AG10803 (cell line): ENCODE data around the gene GPR61.

Source experiments
- DNase-seq: peaks from one replicate; pipeline ENCODE4 v3.0.0; 2010; ENCODE audit warnings: low read depth
- H3K4me3 ChIP-seq: 2 replicates; pipeline ENCODE4 v1.5.1; 2011; ENCODE audit warnings: mild to moderate bottlenecking, low read length, control low read depth
- TF ChIP-seq, protein P1 (sequence below): conservative IDR thresholded peaks from 2 replicates; pipeline ENCODE4 v1.5.1; 2011; ENCODE audit warnings: mild to moderate bottlenecking, low read length, control low read depth, inconsistent platforms

GPR61 gene

DNA sequence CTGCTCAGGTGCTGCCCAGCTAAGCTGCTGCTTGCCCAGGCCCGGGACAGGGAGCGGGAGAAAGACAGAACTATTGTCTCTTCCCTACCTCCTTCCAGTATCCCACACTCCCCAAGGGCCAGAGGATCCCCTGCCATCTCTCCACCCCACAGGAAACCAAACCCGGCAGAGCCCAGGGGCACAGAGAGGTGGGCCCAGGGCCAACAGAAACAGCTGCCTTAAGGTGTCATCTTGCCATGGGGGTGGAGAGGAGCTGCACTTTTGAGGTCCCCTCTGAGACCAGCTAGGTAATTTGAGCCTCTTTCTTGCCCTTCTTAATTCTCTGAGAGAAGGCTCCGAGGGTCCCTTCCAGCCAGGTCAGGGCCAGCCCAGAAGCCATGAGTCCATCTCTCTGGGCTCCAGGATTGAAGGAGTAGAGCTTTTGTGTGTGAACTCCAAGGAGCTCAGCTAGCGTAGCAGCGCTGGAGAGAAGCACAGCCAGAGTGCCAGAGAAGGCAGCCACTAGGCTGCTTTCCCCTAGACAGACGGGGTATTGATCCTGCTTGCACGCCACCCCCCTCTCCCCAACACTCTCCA lies 9.7 kb upstream of the GPR61 start:
- TF ChIP-seq, protein P1, sequence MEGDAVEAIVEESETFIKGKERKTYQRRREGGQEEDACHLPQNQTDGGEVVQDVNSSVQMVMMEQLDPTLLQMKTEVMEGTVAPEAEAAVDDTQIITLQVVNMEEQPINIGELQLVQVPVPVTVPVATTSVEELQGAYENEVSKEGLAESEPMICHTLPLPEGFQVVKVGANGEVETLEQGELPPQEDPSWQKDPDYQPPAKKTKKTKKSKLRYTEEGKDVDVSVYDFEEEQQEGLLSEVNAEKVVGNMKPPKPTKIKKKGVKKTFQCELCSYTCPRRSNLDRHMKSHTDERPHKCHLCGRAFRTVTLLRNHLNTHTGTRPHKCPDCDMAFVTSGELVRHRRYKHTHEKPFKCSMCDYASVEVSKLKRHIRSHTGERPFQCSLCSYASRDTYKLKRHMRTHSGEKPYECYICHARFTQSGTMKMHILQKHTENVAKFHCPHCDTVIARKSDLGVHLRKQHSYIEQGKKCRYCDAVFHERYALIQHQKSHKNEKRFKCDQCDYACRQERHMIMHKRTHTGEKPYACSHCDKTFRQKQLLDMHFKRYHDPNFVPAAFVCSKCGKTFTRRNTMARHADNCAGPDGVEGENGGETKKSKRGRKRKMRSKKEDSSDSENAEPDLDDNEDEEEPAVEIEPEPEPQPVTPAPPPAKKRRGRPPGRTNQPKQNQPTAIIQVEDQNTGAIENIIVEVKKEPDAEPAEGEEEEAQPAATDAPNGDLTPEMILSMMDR, result no peak
- DNase-seq, result no peak
- no peak overlapping the region for H3K4me3 ChIP-seq

GRCh38 chr1:109530457-109531087 lies 9.1 kb upstream of the GPR61 start:
- no peak overlapping the region for H3K4me3 ChIP-seq
- TF ChIP-seq, protein P1, result no peak

DNA sequence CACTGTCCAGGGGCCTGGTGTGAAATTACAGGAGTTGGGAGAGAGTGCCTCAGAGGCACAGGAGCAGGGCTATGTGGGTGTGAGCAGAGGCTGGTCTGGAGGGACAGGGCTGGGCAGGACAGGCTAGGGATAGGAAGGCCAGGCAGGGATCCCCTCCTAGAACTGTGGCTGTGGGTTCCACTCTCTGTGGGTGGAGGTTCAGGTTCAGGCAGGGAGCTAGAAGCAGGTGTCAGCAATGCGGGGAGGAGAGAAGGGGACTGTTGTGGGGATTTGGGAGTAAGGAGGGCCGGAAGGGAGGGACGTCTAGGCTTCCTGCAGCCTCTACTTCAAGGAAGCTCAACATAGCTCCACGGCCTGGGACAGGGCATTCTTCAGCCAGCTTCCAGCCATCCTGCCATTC lies 8.3 kb upstream of the GPR61 start:
- no peak overlapping the region for H3K4me3 ChIP-seq
- TF ChIP-seq, protein P1, result no peak
- no peak for DNase-seq

More at GRCh38 chr1:109530457-109531087, 9.1 kb upstream of the GPR61 start:
- no peak for DNase-seq

- TF ChIP-seq, protein P1, result no peak
Observed at GRCh38 chr1:109531826-109532364, 7.8 kb upstream of the GPR61 start.

GRCh38 chr1:109532365-109533136 lies 7.1 kb upstream of the GPR61 start:
- TF ChIP-seq, protein P1, result peak; percentile 96
- peak overlapping the region; percentile 29 for H3K4me3 ChIP-seq
- DNase-seq, result peak; percentile 67

More at GRCh38 chr1:109531826-109532364, 7.8 kb upstream of the GPR61 start:
- no peak for DNase-seq
- no peak overlapping the region for H3K4me3 ChIP-seq

DNA sequence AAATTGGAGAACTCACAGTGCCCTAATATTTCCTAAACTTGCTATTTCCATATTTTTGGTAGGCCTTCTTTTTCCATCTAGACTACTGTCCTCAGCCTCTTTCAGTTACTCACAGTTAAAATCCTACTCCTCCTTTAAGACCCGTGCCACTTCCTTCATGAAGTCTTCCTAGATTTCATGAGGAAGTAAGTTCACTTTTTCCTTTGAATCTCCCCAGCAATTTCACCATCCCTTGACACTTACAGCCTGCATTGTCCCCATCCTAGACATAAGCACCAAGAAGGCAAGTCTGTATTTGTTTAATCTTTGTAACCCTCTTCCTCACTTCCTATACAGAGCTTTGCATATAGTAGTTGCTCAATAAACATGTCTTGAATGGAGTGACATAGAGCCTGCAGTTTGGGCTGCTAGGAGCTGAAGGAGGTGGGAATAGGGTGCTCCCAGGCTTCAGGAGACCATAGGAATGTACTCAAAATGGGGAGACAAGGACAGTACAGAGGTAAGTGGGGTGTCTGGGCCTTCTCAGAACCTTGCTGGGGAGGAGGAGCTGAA lies 5.3 kb upstream of the GPR61 start:
- TF ChIP-seq, protein P1, result no peak
- no peak overlapping the region for H3K4me3 ChIP-seq
- no peak for DNase-seq
